ENCODE results near the gene IKBKE.

- TF ChIP-seq CTCF (IDR thresholded peaks at IDR 0.05) (no peak), POLR2A (IDR thresholded peaks at IDR 0.05) (no peak)
Measured at GRCh38 chr1:206456577-206457370, 13.5 kb upstream of the IKBKE start.

Data from thyroid gland (tissue), 4 donors.